HT-29 (cell line): ENCODE measurements around the gene PTPRS. TPM values are rescaled to one million over a fixed set of nuclear protein-coding genes. Genes with fewer than 3 reads are reported as not detected.

Experiments used
- DNase-seq: peaks from one replicate; pipeline ENCODE4 v3.0.0-alpha.2; 2015; ENCODE audit warnings: low spot score
- total RNA-seq: library from RNA; depleted of rRNA; stranded (reverse); fragments of >200 nt; shearing (Covaris generic); gene quantifications from 2 replicates; pipeline ENCODE4 v1.2.3, GENCODE V29; 2014

Gene PTPRS
- total RNA-seq, 1 experiment from 2014 or later = 0.08 TPM

GRCh38 chr19:5309438-5310204, 31.0 kb downstream of the PTPRS start:
- no peak for DNase-seq

- peak; percentile 67 for DNase-seq
Measured at GRCh38 chr19:5308451-5309437, 31.9 kb downstream of the PTPRS start.

DNA sequence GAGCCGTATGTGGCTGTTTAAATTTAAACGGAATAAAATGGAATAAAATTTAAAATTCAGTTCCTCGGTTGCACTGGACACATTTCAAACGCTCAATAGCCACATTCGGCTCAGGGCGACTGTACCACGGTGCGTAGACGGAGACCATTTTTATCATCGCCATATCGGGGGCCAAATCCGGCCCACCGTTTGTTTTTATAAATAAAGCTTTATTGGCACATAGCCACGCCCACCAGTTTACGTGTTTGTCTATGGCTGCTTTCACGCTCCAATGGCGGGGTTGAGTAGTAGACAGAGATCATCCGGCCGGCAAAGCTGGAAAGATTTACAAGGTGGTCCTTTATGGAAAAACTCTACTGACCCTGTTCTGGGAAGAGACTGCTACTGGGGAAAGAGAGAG, 33.0 kb downstream of the PTPRS start:
- DNase-seq = no peak

- no peak for DNase-seq
Measured at GRCh38 chr19:5305163-5305562, 35.4 kb downstream of the PTPRS start.

GRCh38 chr19:5304486-5304885, 36.1 kb downstream of the PTPRS start:
- DNase-seq = no peak

GRCh38 chr19:5303208-5303607, 37.4 kb downstream of the PTPRS start:
- no peak for DNase-seq

GRCh38 chr19:5302396-5302795, 38.2 kb downstream of the PTPRS start:
- no peak for DNase-seq

- no peak for DNase-seq
Measured at GRCh38 chr19:5299137-5299536, 41.5 kb downstream of the PTPRS start.

GRCh38 chr19:5298471-5298901, 42.1 kb downstream of the PTPRS start:
- peak; percentile 47 for DNase-seq

DNA sequence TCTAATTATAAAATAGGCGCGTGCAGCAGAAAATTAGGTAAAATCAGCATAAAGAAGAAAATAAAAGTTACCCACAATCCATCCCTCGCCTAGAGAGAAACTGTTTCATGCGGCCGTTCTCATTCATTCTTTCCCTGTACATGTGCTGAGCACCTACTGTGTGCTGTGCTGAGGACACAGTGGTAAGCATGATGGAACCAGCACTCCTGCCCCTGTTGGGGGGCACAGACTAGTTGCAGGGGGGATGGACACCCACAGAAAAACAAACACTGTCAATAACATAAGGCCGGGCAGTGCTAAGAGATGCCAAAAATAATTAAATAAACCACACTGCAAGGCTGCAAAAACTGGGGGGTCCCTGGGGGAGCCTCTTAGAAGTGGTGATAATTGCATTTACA, 43.3 kb downstream of the PTPRS start:
- no peak for DNase-seq

GRCh38 chr19:5296457-5297271, 43.9 kb downstream of the PTPRS start:
- DNase-seq = no peak

GRCh38 chr19:5296021-5296420, 44.6 kb downstream of the PTPRS start:
- DNase-seq = no peak

- no peak for DNase-seq
Measured at GRCh38 chr19:5294403-5295160, 46.0 kb downstream of the PTPRS start.

- DNase-seq = no peak
Measured at GRCh38 chr19:5293612-5294378, 46.8 kb downstream of the PTPRS start.

DNA sequence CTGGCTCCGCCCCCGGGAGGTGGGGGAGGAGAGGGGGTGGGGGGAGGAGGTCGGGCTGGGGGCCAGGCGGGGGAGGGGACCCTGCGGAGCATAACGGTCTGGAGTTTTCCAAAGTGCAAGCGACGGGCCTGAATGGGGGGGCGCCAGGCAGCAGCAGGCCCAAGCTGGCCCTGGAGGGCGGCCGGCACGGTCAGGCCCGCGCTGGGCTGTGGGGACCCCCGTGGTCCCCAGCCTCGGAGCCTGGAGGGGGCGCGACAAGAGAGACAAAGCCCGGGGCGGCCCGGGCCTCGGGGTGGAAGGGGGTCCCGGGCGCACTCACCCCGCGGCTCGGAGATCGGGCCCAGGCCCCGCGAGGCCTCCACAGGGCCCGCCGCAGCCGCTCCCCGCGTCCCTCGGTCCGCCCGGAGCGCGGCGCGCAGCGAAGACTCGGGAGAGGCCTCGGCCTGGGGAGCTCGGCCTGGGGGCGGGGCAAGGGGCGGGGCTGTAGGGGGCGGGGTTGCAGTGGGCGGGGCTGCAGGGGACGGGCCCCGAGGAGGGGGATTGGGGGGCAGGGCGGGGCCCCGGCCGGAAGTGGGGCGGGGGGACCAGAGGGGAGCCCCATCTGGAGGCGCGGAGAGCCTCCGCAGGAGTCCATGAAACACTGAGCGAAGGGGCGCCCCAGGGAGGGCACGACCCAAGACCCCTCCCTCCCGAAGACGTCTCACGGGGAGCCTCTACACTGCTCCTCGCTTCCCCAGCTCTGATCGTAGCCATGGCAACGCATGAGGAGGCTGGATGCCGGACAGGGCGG, 47.6 kb downstream of the PTPRS start:
- DNase-seq = no peak

DNA sequence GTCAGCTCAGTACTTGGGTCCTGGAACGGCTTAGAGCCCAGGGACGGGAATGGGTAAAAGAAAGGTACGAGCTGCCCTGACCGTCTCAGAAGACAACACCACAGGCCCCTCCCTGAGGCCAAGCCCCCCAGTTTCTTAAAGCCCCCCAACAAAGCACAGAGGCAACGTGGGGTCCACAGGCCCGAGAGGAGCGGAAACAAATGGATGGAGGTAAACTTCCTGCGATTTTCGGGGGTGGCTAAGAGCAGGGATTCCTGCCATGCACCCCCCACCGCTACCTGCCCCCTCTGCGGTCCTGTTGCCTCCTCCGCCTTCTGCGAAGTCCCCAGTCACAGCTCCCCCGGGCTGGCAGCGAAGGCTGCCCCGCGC, 48.2 kb downstream of the PTPRS start:
- no peak for DNase-seq

- DNase-seq = no peak
Measured at GRCh38 chr19:5291588-5292193, 48.9 kb downstream of the PTPRS start.
